IMR-90 (cell line): Measurements from ENCODE around the gene GABRB3. TPM values are rescaled to one million over a fixed set of nuclear protein-coding genes. Genes with fewer than 3 reads are reported as not detected.

Experiments
- ATAC-seq: fragments of 200-7000 bp; cut with Tn5 transposase; 2 replicates; pipeline ENCODE4 v1.9.1; 2020; ENCODE audit warnings: low read depth, mild to moderate bottlenecking, moderate library complexity
- BruUV-seq: library from RNA; stranded (reverse); fragments of 400-500 nt; replicated peaks from 2 replicates; lab custom pipeline; 2021; lab: Mats Ljungman, UMichigan
- CTCF ChIA-PET: fragments of 300-600 bp; formaldehyde crosslinking; extraction: SDS; loops from one replicate; lab custom pipeline; 2021; ENCODE audit warnings: antibody characterized with exemption; lab: Yijun Ruan, JAX
- POLR2A ChIA-PET: fragments of 300-600 bp; sonication (Branson Sonifier 250); formaldehyde crosslinking; loops from one replicate; lab custom pipeline; 2022; ENCODE audit warnings: antibody characterized with exemption; ENCODE audit not compliant: unreplicated experiment; lab: Charles Lee
- DNase-seq: peaks from one replicate; pipeline ENCODE4 v3.0.0; 2013
- H2AFZ ChIP-seq: replicated peaks from 2 replicates; pipeline ENCODE3; 2013; ENCODE audit warnings: low read length, mild to moderate bottlenecking; ENCODE audit not compliant: poor library complexity
- H2AK5ac ChIP-seq: 2 replicates; pipeline ENCODE4 v1.6.1; 2013; ENCODE audit warnings: low read depth, low read length, inconsistent platforms
- H2AK9ac ChIP-seq: replicated peaks from 2 replicates; pipeline ENCODE3; 2013; ENCODE audit warnings: mild to moderate bottlenecking, low read depth, low read length, moderate library complexity; ENCODE audit not compliant: poor library complexity
- H2BK120ac ChIP-seq: 2 replicates; pipeline ENCODE4 v1.6.1; 2013; ENCODE audit warnings: low read depth, low read length, inconsistent platforms
- H2BK15ac ChIP-seq: 3 replicates; pipeline ENCODE4 v1.6.1; 2013; ENCODE audit warnings: low read depth, low read length, inconsistent platforms
- H2BK20ac ChIP-seq: 2 replicates; pipeline ENCODE4 v1.6.1; 2013; ENCODE audit warnings: low read depth, mild to moderate bottlenecking, inconsistent platforms, low read length, moderate library complexity
- H2BK5ac ChIP-seq: 2 replicates; pipeline ENCODE4 v1.6.1; 2013; ENCODE audit warnings: mild to moderate bottlenecking, low read depth, low read length, inconsistent platforms; ENCODE audit not compliant: poor library complexity, severe bottlenecking
- H3K14ac ChIP-seq: replicated peaks from 2 replicates; pipeline ENCODE4 v1.6.1; 2013; ENCODE audit warnings: low read depth, low read length, inconsistent platforms
- H3K18ac ChIP-seq: 2 replicates; pipeline ENCODE4 v1.6.1; 2013; ENCODE audit warnings: low read depth, low read length, control low read depth
- H3K23ac ChIP-seq: 2 replicates; pipeline ENCODE4 v1.6.1; 2013; ENCODE audit warnings: low read depth, low read length, inconsistent platforms
- H3K27ac ChIP-seq: 2 replicates; pipeline ENCODE4 v1.5.1; 2013; ENCODE audit warnings: mild to moderate bottlenecking, control low read depth, low read length; ENCODE audit not compliant: insufficient read depth
- H3K27me3 ChIP-seq: 2 replicates; pipeline ENCODE4 v1.6.1; 2013; ENCODE audit warnings: low read length; ENCODE audit not compliant: control insufficient read depth, insufficient read depth
- H3K36me3 ChIP-seq: 2 replicates; pipeline ENCODE4 v1.6.1; 2013; ENCODE audit warnings: low read length, mixed read lengths; ENCODE audit not compliant: control insufficient read depth, insufficient read depth
- H3K4ac ChIP-seq: 2 replicates; pipeline ENCODE4 v1.6.1; 2013; ENCODE audit warnings: low read depth, low read length, inconsistent platforms
- H3K4me1 ChIP-seq: 2 replicates; pipeline ENCODE4 v1.6.1; 2013; ENCODE audit warnings: low read length, mixed read lengths; ENCODE audit not compliant: control insufficient read depth, insufficient read depth
- H3K4me2 ChIP-seq: 2 replicates; pipeline ENCODE4 v1.6.1; 2013; ENCODE audit warnings: low read depth, mild to moderate bottlenecking, control low read depth, low read length, moderate library complexity
- H3K4me3 ChIP-seq: 2 replicates; pipeline ENCODE4 v1.5.1; 2013; ENCODE audit warnings: low read depth, mild to moderate bottlenecking, control low read depth, low read length, moderate library complexity; ENCODE audit not compliant: insufficient read depth
- H3K56ac ChIP-seq: 2 replicates; pipeline ENCODE4 v1.6.1; 2013; ENCODE audit warnings: low read length, inconsistent platforms; ENCODE audit not compliant: insufficient read depth; ENCODE audit errors: extremely low read depth
- H3K79me1 ChIP-seq, 2 experiments: 2 replicates each; pipeline ENCODE4 v1.6.1; 2013; ENCODE audit warnings: low read length in 2 of 2, inconsistent platforms in 1 of 2, low read depth in 1 of 2
- H3K9ac ChIP-seq: 2 replicates; pipeline ENCODE4 v1.6.1; 2013; ENCODE audit warnings: low read depth, low read length, control low read depth
- H3K9me1 ChIP-seq: 2 replicates; pipeline ENCODE4 v1.6.1; 2013; ENCODE audit warnings: low read length, inconsistent platforms; ENCODE audit not compliant: insufficient read depth
- H3K9me3 ChIP-seq: 2 replicates; pipeline ENCODE4 v1.6.1; 2013; ENCODE audit warnings: low read length; ENCODE audit not compliant: control insufficient read depth, insufficient read depth
- H4K20me1 ChIP-seq: 2 replicates; pipeline ENCODE4 v1.6.1; 2013; ENCODE audit warnings: low read length, inconsistent platforms; ENCODE audit not compliant: insufficient read depth
- H4K5ac ChIP-seq: 2 replicates; pipeline ENCODE4 v1.6.1; 2013; ENCODE audit warnings: mild to moderate bottlenecking, low read depth, low read length, control low read depth
- H4K8ac ChIP-seq, 2 experiments: 2 replicates each; pipeline ENCODE4 v1.6.1; 2013; ENCODE audit warnings: low read depth in 2 of 2, low read length in 2 of 2, control low read depth in 1 of 2, inconsistent platforms in 1 of 2
- H4K91ac ChIP-seq: 2 replicates; pipeline ENCODE4 v1.6.1; 2013; ENCODE audit warnings: low read depth, low read length, inconsistent platforms; ENCODE audit not compliant: insufficient read depth
- BHLHE40 ChIP-seq: fragments of 150-350 bp; IDR thresholded peaks from 2 replicates; pipeline ENCODE4 v1.6.1; 2016; ENCODE audit warnings: mild to moderate bottlenecking, low read depth, low read length
- CEBPB ChIP-seq: IDR thresholded peaks from 2 replicates; pipeline ENCODE4 v1.6.1; 2012; ENCODE audit warnings: low read depth, low read length, improper control_type of control experiment
- CHD1 ChIP-seq: IDR thresholded peaks from 2 replicates; pipeline ENCODE4 v1.6.1; 2012; ENCODE audit warnings: low read depth, low read length, improper control_type of control experiment
- FOS ChIP-seq: fragments of 150-350 bp; IDR thresholded peaks from 2 replicates; pipeline ENCODE4 v1.6.1; 2016; ENCODE audit warnings: low read depth, low read length
- MAFK ChIP-seq: IDR thresholded peaks from 2 replicates; pipeline ENCODE4 v1.6.1; 2012; ENCODE audit warnings: low read depth, low read length, improper control_type of control experiment
- MAZ ChIP-seq: IDR thresholded peaks from 2 replicates; pipeline ENCODE4 v1.6.1; 2012; ENCODE audit warnings: low read depth, mild to moderate bottlenecking, low read length, improper control_type of control experiment, moderate library complexity, borderline replicate concordance
- MXI1 ChIP-seq: IDR thresholded peaks from 2 replicates; pipeline ENCODE4 v1.6.1; 2012; ENCODE audit warnings: low read depth, mild to moderate bottlenecking, low read length, moderate library complexity, borderline replicate concordance
- NFE2L2 ChIP-seq: fragments of 150-350 bp; IDR thresholded peaks from 2 replicates; pipeline ENCODE4 v1.6.1; 2016; ENCODE audit warnings: low read depth, mild to moderate bottlenecking, low read length
- POLR2A ChIP-seq: IDR thresholded peaks from 2 replicates; pipeline ENCODE4 v1.6.1; 2012; ENCODE audit warnings: mild to moderate bottlenecking, low read depth, low read length
- RAD21 ChIP-seq: IDR thresholded peaks from 2 replicates; pipeline ENCODE4 v1.6.1; 2012; ENCODE audit warnings: low read length, improper control_type of control experiment
- RFX5 ChIP-seq: IDR thresholded peaks from 2 replicates; pipeline ENCODE4 v1.8.0; 2012; ENCODE audit warnings: low read depth, mild to moderate bottlenecking, low read length, moderate library complexity
- SMC3 ChIP-seq: fragments of 150-350 bp; IDR thresholded peaks from 2 replicates; pipeline ENCODE4 v1.6.1; 2016; ENCODE audit warnings: low read depth, mild to moderate bottlenecking, antibody characterized with exemption, low read length, moderate library complexity
- WGBS, 2 experiments: methylation state at CpG; one replicate each; pipeline versions ENCODE4 v1.1.5 to v1.1.7; 2013; ENCODE audit warnings: missing lambda C conversion rate in 2 of 2; ENCODE audit not compliant: insufficient read length in 1 of 2; ENCODE audit errors: extremely low coverage in 2 of 2; 5-methylcytosine and 5-hydroxymethylcytosine counted together
- dilution Hi-C: fragments of 300-500 bp; cut with HindIII; formaldehyde crosslinking; loops from one replicate; pipeline ENCODE4 v1.14.3; 2018; ENCODE audit warnings: low sequenced_read_pairs; ENCODE audit not compliant: unreplicated experiment
- in situ Hi-C: fragments of 300-500 bp; cut with MboI; formaldehyde crosslinking; loops from 3 replicates; pipeline ENCODE4 v1.14.3; 2019; ENCODE audit warnings: low sequenced_read_pairs, inconsistent platforms, mixed read lengths
- intact Hi-C: fragments of 100-400 bp; cut with micrococcal nuclease; formaldehyde crosslinking; loops from 2 replicates; pipeline ENCODE4 v1.10.0; 2022
- polyA plus RNA-seq, 3 experiments: library from polyadenylated mRNA; depleted of rRNA; stranded (reverse); fragments of >200 nt; gene quantifications; 2 replicates each; pipeline ENCODE4 v1.2.3, GENCODE V29; 2012; ENCODE audit warnings: low replicate concordance in 1 of 3
- total RNA-seq: library from RNA; depleted of rRNA; stranded (reverse); fragments of >200 nt; gene quantifications from 2 replicates; pipeline ENCODE4 v1.2.3, GENCODE V29; 2012
- TF ChIP-seq, protein P1 (sequence below): conservative IDR thresholded peaks from 2 replicates; pipeline ENCODE4 v1.5.1; 2012; ENCODE audit warnings: mild to moderate bottlenecking, low read depth, low read length, improper control_type of control experiment
- TF ChIP-seq, protein P2 (sequence below): fragments of 150-350 bp; IDR thresholded peaks from 2 replicates; pipeline ENCODE4 v1.6.1; 2017; ENCODE audit warnings: mild to moderate bottlenecking, antibody characterized with exemption, low read length, low read depth
- TF ChIP-seq, protein P3 (sequence below): fragments of 150-350 bp; IDR thresholded peaks from 2 replicates; pipeline ENCODE4 v1.6.1; 2016; ENCODE audit warnings: low read depth, mild to moderate bottlenecking, low read length, moderate library complexity, borderline replicate concordance

Gene GABRB3
- total and polyA plus RNA-seq, 2 of the 4 experiments (the other 2 are of a cell fraction): 0.36 to 0.54 TPM

DNA sequence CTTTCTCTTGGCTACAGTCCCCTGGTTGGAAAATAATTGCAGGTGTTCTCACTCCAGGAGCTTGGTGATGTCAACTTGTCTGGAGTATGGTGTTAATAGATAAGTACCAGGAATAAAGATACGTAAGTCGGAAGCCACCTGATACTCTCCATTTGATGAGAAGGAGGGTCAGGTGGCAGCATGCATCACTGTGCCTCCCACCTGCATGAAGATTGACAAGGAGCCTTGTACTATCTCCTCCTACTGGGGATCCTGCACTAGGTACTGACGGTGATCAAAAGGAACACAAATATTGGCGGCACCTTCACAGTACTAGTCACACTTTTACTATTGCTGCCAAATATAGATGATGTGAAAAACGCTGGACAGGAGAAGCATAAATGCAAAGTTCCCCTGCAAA is 32.6 kb upstream of the GABRB3 start:
- no CpG with 5 or more reads among the region's 5 CpGs for WGBS, 2 experiments
- H2AK5ac ChIP-seq: no peak overlapping the region
- H3K4me3 ChIP-seq: no peak overlapping the region
- no peak overlapping the region for H3K23ac ChIP-seq
- no peak overlapping the region for H2AFZ ChIP-seq
- no peak overlapping the region for H3K4ac ChIP-seq
- dilution Hi-C loops: no loop called here
- BruUV-seq: no TSS peak
- H2BK20ac ChIP-seq: no peak overlapping the region
- no peaks in the 10 kb centered on the region for H3K36me3 ChIP-seq
- H3K56ac ChIP-seq: no peak overlapping the region
- no peaks in the 10 kb centered on the region for H3K4me1 ChIP-seq
- ChIA-PET POLR2A (interaction anchor here (0.6 kb wide), 1 partner anchor 9 kb away, joined by 3 read pairs; no protein-coding TSS in a partner anchor), CTCF (no interaction called here)
- DNase-seq (no peak), ATAC-seq (no peak)
- no peak overlapping the region for H2BK15ac ChIP-seq
- no peak overlapping the region for H3K9ac ChIP-seq
- H2AK9ac ChIP-seq: no peak overlapping the region
- TF ChIP-seq FOS: no peak
- no peak for TF ChIP-seq POLR2A
- no peak for TF ChIP-seq CEBPB
- TF ChIP-seq CHD1: no peak
- no peak for TF ChIP-seq RAD21
- no peak for TF ChIP-seq SMC3
- no peak for TF ChIP-seq RFX5
- TF ChIP-seq, protein P1, sequence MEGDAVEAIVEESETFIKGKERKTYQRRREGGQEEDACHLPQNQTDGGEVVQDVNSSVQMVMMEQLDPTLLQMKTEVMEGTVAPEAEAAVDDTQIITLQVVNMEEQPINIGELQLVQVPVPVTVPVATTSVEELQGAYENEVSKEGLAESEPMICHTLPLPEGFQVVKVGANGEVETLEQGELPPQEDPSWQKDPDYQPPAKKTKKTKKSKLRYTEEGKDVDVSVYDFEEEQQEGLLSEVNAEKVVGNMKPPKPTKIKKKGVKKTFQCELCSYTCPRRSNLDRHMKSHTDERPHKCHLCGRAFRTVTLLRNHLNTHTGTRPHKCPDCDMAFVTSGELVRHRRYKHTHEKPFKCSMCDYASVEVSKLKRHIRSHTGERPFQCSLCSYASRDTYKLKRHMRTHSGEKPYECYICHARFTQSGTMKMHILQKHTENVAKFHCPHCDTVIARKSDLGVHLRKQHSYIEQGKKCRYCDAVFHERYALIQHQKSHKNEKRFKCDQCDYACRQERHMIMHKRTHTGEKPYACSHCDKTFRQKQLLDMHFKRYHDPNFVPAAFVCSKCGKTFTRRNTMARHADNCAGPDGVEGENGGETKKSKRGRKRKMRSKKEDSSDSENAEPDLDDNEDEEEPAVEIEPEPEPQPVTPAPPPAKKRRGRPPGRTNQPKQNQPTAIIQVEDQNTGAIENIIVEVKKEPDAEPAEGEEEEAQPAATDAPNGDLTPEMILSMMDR: no peak
- TF ChIP-seq, protein P2, sequence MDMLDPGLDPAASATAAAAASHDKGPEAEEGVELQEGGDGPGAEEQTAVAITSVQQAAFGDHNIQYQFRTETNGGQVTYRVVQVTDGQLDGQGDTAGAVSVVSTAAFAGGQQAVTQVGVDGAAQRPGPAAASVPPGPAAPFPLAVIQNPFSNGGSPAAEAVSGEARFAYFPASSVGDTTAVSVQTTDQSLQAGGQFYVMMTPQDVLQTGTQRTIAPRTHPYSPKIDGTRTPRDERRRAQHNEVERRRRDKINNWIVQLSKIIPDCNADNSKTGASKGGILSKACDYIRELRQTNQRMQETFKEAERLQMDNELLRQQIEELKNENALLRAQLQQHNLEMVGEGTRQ: no peak
- TF ChIP-seq NFE2L2: no peak
- TF ChIP-seq, protein P3, sequence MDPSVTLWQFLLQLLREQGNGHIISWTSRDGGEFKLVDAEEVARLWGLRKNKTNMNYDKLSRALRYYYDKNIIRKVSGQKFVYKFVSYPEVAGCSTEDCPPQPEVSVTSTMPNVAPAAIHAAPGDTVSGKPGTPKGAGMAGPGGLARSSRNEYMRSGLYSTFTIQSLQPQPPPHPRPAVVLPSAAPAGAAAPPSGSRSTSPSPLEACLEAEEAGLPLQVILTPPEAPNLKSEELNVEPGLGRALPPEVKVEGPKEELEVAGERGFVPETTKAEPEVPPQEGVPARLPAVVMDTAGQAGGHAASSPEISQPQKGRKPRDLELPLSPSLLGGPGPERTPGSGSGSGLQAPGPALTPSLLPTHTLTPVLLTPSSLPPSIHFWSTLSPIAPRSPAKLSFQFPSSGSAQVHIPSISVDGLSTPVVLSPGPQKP: no peak
- no peak for TF ChIP-seq BHLHE40
- no peak for TF ChIP-seq MAZ
- TF ChIP-seq MAFK: no peak
- TF ChIP-seq MXI1: no peak
- in situ Hi-C loops: no loop called here
- H2BK5ac ChIP-seq: no peak overlapping the region
- no peaks in the 10 kb centered on the region for H3K9me1 ChIP-seq
- intact Hi-C loops: no loop called here
- H4K8ac ChIP-seq: no peak overlapping the region
- no peak overlapping the region for H3K14ac ChIP-seq
- H3K4me2 ChIP-seq: no peak overlapping the region
- H3K18ac ChIP-seq: no peak overlapping the region
- H2BK120ac ChIP-seq: no peak overlapping the region
- H4K91ac ChIP-seq: no peak overlapping the region
- peaks cover 15% of the 10 kb centered on the region for H3K9me3 ChIP-seq
- H3K27ac ChIP-seq: no peak overlapping the region
- H3K27me3 ChIP-seq: no peaks in the 10 kb centered on the region
- H4K20me1 ChIP-seq: no peaks in the 10 kb centered on the region
- no peaks in the 10 kb centered on the region for H3K79me1 ChIP-seq
- no peak overlapping the region for H4K5ac ChIP-seq
